GM12865 (cell line): Measurements from ENCODE around the gene GARRE1.

Experiments used
- DNase-seq: peaks from one replicate; pipeline ENCODE4 v3.0.0; 2010; ENCODE audit warnings: low read depth
- H3K4me3 ChIP-seq: 2 replicates; pipeline ENCODE4 v1.5.1; 2011; ENCODE audit warnings: mild to moderate bottlenecking, low read depth, low read length, control low read depth
- TF ChIP-seq, protein P1 (sequence below): IDR thresholded peaks from 2 replicates; pipeline ENCODE4 v1.5.1; 2011; ENCODE audit warnings: low read length, control low read depth, low read depth, inconsistent platforms; ENCODE audit not compliant: insufficient read depth; ENCODE audit errors: missing control alignments

The GARRE1 gene

DNA sequence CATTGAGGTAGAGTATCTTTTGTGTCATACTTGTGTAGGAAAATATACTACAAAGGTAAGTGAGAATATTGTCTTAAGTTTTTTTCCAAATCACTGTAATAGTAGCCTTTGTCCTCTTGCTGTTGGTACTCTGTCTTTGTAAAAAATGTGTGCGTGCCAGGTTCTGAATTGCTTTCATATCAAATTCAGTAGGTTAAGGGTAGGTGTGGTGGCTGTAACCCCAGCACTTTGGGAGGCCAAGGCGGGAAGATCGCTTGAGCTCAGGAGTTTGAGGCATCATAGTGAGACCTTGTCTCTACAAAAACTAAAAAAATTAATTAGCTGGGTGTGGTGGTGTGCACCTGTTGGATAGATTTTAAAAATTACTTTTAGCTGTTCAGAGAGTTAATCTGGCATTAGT is 46.6 kb downstream of the GARRE1 start:
- DNase-seq, result no peak
- TF ChIP-seq, protein P1, sequence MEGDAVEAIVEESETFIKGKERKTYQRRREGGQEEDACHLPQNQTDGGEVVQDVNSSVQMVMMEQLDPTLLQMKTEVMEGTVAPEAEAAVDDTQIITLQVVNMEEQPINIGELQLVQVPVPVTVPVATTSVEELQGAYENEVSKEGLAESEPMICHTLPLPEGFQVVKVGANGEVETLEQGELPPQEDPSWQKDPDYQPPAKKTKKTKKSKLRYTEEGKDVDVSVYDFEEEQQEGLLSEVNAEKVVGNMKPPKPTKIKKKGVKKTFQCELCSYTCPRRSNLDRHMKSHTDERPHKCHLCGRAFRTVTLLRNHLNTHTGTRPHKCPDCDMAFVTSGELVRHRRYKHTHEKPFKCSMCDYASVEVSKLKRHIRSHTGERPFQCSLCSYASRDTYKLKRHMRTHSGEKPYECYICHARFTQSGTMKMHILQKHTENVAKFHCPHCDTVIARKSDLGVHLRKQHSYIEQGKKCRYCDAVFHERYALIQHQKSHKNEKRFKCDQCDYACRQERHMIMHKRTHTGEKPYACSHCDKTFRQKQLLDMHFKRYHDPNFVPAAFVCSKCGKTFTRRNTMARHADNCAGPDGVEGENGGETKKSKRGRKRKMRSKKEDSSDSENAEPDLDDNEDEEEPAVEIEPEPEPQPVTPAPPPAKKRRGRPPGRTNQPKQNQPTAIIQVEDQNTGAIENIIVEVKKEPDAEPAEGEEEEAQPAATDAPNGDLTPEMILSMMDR, result no peak
- no peak overlapping the region for H3K4me3 ChIP-seq
